NK-92 (cell line): ENCODE results near the gene POU2F1.

Source experiments
- DNase-seq: peaks from one replicate; lab custom pipeline; 2025; ENCODE audit not compliant: unreplicated experiment; lab: John Stamatoyannopoulos, UW

POU2F1 gene

GRCh38 chr1:167220537-167221125 lies at the start of gene POU2F1:
Gene POU2F1 (plus strand): TSS chr1:167220886. CDS start chr1:167220898, 12 bp downstream.
- DNase-seq: peak; percentile 94

- no peak for DNase-seq
Measured at GRCh38 chr1:167171286-167171929, 49.3 kb upstream of the POU2F1 start.

GRCh38 chr1:167173516-167174184 lies 47.0 kb upstream of the POU2F1 start:
- DNase-seq: no peak

GRCh38 chr1:167175901-167176300 lies 44.8 kb upstream of the POU2F1 start:
- DNase-seq: no peak

GRCh38 chr1:167178831-167179230 lies 41.9 kb upstream of the POU2F1 start:
- no peak for DNase-seq

GRCh38 chr1:167182571-167183320 lies 37.9 kb upstream of the POU2F1 start:
- no peak for DNase-seq

GRCh38 chr1:167184081-167184480 lies 36.6 kb upstream of the POU2F1 start:
- DNase-seq: no peak

- no peak for DNase-seq
Measured at GRCh38 chr1:167185062-167185461, 35.6 kb upstream of the POU2F1 start.

- DNase-seq: no peak
Measured at GRCh38 chr1:167185974-167186657, 34.6 kb upstream of the POU2F1 start.

- no peak for DNase-seq
Measured at GRCh38 chr1:167186771-167187170, 33.9 kb upstream of the POU2F1 start.

GRCh38 chr1:167190747-167191237 lies 29.9 kb upstream of the POU2F1 start:
- no peak for DNase-seq

GRCh38 chr1:167191958-167192357 lies 28.7 kb upstream of the POU2F1 start:
- DNase-seq: no peak

- no peak for DNase-seq
Measured at GRCh38 chr1:167194182-167194581, 26.5 kb upstream of the POU2F1 start.

- DNase-seq: no peak
Measured at GRCh38 chr1:167196166-167196565, 24.5 kb upstream of the POU2F1 start.

- no peak for DNase-seq
Measured at GRCh38 chr1:167197236-167197635, 23.4 kb upstream of the POU2F1 start.

- DNase-seq: no peak
Measured at GRCh38 chr1:167197692-167198091, 23.0 kb upstream of the POU2F1 start.

GRCh38 chr1:167198518-167199133 lies 22.1 kb upstream of the POU2F1 start:
- no peak for DNase-seq

- no peak for DNase-seq
Measured at GRCh38 chr1:167199656-167200055, 21.0 kb upstream of the POU2F1 start.

- DNase-seq: no peak
Measured at GRCh38 chr1:167200272-167200671, 20.4 kb upstream of the POU2F1 start.

- DNase-seq: no peak
Measured at GRCh38 chr1:167200749-167201148, 19.9 kb upstream of the POU2F1 start.
